ENCODE data around the gene PTGFR.

Gene PTGFR

DNA sequence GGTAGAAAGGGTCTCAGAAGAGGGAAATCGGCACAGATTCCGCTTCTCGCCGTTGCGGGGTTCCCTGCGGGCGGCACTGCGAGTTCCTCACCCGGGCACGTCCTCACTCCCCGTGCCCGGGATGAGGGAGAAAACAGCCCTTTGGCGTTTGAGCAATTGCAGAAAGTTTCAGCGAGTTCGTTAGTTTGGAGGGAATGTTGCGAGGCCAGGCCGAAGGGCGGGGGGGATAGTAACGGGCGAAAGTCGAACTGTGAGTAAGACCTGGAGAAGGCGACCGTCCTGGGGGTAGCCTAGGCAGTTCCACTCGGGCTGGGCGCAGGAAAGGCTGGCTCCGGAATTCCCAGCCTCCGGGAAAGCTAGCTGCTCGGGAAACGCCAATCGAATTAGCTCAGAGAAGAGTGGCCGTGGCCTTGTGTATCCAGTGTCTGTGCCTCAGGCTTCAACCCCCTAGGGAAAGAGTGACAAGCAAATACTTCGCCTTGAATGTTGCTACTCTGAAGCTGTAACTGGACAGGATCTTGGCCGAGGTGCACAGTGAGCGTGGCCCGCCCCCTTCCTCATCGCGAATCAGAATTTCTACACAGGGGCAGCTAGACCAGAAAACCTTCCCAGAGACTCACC, 787 bp downstream of the PTGFR start:
- TF ChIP-seq KLF10 (tag by site-specific recombination; IDR thresholded peaks at IDR 0.05) (no peak), ZBTB8A (tag by site-specific recombination; IDR thresholded peaks at IDR 0.05) (no peak), GLIS1 (tag by site-specific recombination; IDR thresholded peaks at IDR 0.05) (peak; percentile 65), ZNF792 (tag by site-specific recombination; IDR thresholded peaks at IDR 0.05) (no peak), ZNF549 (tag by site-specific recombination; IDR thresholded peaks at IDR 0.05) (no peak), PRDM1 (tag by site-specific recombination; IDR thresholded peaks at IDR 0.05) (peak; percentile 34; the same call in 1 of the 2 replicates), ZBTB20 (tag by site-specific recombination; IDR thresholded peaks at IDR 0.05) (peak; percentile 78), KLF8 (tag by site-specific recombination; IDR thresholded peaks at IDR 0.05) (no peak), ZNF221 (tag by site-specific recombination; IDR thresholded peaks at IDR 0.05; ENCODE audit: borderline replicate concordance) (no peak), ZNF140 (tag by site-specific recombination; IDR thresholded peaks at IDR 0.05) (no peak), GLIS2 (tag by site-specific recombination; IDR thresholded peaks at IDR 0.05) (peak; percentile 59)
- TF ChIP-seq, protein P1, sequence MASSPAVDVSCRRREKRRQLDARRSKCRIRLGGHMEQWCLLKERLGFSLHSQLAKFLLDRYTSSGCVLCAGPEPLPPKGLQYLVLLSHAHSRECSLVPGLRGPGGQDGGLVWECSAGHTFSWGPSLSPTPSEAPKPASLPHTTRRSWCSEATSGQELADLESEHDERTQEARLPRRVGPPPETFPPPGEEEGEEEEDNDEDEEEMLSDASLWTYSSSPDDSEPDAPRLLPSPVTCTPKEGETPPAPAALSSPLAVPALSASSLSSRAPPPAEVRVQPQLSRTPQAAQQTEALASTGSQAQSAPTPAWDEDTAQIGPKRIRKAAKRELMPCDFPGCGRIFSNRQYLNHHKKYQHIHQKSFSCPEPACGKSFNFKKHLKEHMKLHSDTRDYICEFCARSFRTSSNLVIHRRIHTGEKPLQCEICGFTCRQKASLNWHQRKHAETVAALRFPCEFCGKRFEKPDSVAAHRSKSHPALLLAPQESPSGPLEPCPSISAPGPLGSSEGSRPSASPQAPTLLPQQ (tag by site-specific recombination; IDR thresholded peaks at IDR 0.05): no peak
- TF ChIP-seq, protein P2, sequence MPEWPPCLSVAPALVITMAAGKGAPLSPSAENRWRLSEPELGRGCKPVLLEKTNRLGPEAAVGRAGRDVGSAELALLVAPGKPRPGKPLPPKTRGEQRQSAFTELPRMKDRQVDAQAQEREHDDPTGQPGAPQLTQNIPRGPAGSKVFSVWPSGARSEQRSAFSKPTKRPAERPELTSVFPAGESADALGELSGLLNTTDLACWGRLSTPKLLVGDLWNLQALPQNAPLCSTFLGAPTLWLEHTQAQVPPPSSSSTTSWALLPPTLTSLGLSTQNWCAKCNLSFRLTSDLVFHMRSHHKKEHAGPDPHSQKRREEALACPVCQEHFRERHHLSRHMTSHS (tag by site-specific recombination; IDR thresholded peaks at IDR 0.05): no peak
- TF ChIP-seq, protein P3, sequence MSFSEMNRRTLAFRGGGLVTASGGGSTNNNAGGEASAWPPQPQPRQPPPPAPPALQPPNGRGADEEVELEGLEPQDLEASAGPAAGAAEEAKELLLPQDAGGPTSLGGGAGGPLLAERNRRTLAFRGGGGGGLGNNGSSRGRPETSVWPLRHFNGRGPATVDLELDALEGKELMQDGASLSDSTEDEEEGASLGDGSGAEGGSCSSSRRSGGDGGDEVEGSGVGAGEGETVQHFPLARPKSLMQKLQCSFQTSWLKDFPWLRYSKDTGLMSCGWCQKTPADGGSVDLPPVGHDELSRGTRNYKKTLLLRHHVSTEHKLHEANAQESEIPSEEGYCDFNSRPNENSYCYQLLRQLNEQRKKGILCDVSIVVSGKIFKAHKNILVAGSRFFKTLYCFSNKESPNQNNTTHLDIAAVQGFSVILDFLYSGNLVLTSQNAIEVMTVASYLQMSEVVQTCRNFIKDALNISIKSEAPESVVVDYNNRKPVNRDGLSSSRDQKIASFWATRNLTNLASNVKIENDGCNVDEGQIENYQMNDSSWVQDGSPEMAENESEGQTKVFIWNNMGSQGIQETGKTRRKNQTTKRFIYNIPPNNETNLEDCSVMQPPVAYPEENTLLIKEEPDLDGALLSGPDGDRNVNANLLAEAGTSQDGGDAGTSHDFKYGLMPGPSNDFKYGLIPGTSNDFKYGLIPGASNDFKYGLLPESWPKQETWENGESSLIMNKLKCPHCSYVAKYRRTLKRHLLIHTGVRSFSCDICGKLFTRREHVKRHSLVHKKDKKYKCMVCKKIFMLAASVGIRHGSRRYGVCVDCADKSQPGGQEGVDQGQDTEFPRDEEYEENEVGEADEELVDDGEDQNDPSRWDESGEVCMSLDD (tag by site-specific recombination; IDR thresholded peaks at IDR 0.05): peak; percentile 62; the same call in 1 of the 2 replicates
- TF ChIP-seq, protein P4, sequence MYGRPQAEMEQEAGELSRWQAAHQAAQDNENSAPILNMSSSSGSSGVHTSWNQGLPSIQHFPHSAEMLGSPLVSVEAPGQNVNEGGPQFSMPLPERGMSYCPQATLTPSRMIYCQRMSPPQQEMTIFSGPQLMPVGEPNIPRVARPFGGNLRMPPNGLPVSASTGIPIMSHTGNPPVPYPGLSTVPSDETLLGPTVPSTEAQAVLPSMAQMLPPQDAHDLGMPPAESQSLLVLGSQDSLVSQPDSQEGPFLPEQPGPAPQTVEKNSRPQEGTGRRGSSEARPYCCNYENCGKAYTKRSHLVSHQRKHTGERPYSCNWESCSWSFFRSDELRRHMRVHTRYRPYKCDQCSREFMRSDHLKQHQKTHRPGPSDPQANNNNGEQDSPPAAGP (tag by site-specific recombination; IDR thresholded peaks at IDR 0.05): no peak
- POLR2A ChIA-PET: no interaction called here
- H3K27ac ChIP-seq (ENCODE audit: extremely low read depth, low read depth, low read length): no peak overlapping the region; the same call in 1 of the 2 replicates
- no peaks in the 10 kb centered on the region for H3K4me1 ChIP-seq (ENCODE audit: control insufficient read depth, insufficient read depth, low read length)
- H3K4me3 ChIP-seq (ENCODE audit: low read depth, low read length): peak overlapping the region; percentile 52
- H3K9me3 ChIP-seq (ENCODE audit: control insufficient read depth, insufficient read depth, low read depth, low read length): no peaks in the 10 kb centered on the region
- H3K36me3 ChIP-seq (ENCODE audit: control insufficient read depth in 2 of 2, insufficient read depth in 1 of 2, low read length in 2 of 2): no peaks in the 10 kb centered on the region
- CTCF ChIA-PET: no interaction called here

DNA sequence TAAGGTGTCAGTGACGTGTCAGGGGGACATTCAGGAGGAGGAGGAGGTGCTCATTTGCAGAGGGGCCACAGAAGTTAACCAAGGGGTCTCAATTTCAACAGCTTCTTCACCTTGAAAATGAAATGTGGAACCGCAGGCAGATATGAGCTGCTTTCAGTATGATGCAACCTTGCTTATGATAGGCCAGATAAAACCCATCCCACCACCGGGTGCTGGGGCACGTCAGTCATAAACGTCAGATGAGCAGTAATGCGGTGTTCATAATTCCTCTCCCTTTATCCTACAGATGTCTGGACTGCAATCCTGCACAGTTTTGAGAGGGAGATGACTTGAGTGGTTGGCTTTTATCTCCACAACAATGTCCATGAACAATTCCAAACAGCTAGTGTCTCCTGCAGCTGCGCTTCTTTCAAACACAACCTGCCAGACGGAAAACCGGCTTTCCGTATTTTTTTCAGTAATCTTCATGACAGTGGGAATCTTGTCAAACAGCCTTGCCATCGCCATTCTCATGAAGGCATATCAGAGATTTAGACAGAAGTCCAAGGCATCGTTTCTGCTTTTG, 1.7 kb downstream of the PTGFR start:
- POLR2A ChIA-PET: no interaction called here
- CTCF ChIA-PET: no interaction called here
- H3K4me3 ChIP-seq (ENCODE audit: low read depth, low read length): no peak overlapping the region
- no peaks in the 10 kb centered on the region for H3K36me3 ChIP-seq (ENCODE audit: control insufficient read depth in 2 of 2, insufficient read depth in 1 of 2, low read length in 2 of 2)
- no peaks in the 10 kb centered on the region for H3K4me1 ChIP-seq (ENCODE audit: control insufficient read depth, insufficient read depth, low read length)
- no peaks in the 10 kb centered on the region for H3K9me3 ChIP-seq (ENCODE audit: control insufficient read depth, insufficient read depth, low read depth, low read length)
- no peak overlapping the region for H3K27ac ChIP-seq (ENCODE audit: extremely low read depth, low read depth, low read length)
- TF ChIP-seq ZNF2 (tag by site-specific recombination; IDR thresholded peaks at IDR 0.05) (no peak), ZBTB1 (tag by site-specific recombination; IDR thresholded peaks at IDR 0.05) (no peak), ZNF677 (tag by site-specific recombination; IDR thresholded peaks at IDR 0.05) (no peak), ZNF239 (tag by site-specific recombination; IDR thresholded peaks at IDR 0.05) (no peak), ZNF324 (tag by site-specific recombination; IDR thresholded peaks at IDR 0.05) (no peak), ZSCAN30 (tag by site-specific recombination; IDR thresholded peaks at IDR 0.05) (no peak), ZNF600 (tag by site-specific recombination; IDR thresholded peaks at IDR 0.05) (no peak), ZNF155 (tag by site-specific recombination; IDR thresholded peaks at IDR 0.05) (no peak)
- TF ChIP-seq, protein P5, sequence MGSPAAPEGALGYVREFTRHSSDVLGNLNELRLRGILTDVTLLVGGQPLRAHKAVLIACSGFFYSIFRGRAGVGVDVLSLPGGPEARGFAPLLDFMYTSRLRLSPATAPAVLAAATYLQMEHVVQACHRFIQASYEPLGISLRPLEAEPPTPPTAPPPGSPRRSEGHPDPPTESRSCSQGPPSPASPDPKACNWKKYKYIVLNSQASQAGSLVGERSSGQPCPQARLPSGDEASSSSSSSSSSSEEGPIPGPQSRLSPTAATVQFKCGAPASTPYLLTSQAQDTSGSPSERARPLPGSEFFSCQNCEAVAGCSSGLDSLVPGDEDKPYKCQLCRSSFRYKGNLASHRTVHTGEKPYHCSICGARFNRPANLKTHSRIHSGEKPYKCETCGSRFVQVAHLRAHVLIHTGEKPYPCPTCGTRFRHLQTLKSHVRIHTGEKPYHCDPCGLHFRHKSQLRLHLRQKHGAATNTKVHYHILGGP (tag by site-specific recombination; IDR thresholded peaks at IDR 0.05): no peak
- TF ChIP-seq, protein P6, sequence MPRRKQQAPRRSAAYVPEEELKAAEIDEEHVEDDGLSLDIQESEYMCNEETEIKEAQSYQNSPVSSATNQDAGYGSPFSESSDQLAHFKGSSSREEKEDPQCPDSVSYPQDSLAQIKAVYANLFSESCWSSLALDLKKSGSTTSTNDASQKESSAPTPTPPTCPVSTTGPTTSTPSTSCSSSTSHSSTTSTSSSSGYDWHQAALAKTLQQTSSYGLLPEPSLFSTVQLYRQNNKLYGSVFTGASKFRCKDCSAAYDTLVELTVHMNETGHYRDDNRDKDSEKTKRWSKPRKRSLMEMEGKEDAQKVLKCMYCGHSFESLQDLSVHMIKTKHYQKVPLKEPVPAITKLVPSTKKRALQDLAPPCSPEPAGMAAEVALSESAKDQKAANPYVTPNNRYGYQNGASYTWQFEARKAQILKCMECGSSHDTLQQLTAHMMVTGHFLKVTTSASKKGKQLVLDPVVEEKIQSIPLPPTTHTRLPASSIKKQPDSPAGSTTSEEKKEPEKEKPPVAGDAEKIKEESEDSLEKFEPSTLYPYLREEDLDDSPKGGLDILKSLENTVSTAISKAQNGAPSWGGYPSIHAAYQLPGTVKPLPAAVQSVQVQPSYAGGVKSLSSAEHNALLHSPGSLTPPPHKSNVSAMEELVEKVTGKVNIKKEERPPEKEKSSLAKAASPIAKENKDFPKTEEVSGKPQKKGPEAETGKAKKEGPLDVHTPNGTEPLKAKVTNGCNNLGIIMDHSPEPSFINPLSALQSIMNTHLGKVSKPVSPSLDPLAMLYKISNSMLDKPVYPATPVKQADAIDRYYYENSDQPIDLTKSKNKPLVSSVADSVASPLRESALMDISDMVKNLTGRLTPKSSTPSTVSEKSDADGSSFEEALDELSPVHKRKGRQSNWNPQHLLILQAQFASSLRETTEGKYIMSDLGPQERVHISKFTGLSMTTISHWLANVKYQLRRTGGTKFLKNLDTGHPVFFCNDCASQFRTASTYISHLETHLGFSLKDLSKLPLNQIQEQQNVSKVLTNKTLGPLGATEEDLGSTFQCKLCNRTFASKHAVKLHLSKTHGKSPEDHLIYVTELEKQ (tag by site-specific recombination; IDR thresholded peaks at IDR 0.05; ENCODE audit: borderline replicate concordance): no peak

Data from HEK293 (cell line).